Measurements from ENCODE around the gene IL17D.
"Not testable (repeated sequence)": the region's sequence is repeated elsewhere in the genome, so short reads cannot be mapped to it uniquely, and the experiment has no call there.

IL17D gene

GRCh38 chr13:20721058-20721453, 17.6 kb downstream of the IL17D start:
- FAIRE-seq, result no peak

GRCh38 chr13:20721454-20722357, 18.2 kb downstream of the IL17D start:
- no peak for FAIRE-seq

GRCh38 chr13:20727856-20728255, 24.4 kb downstream of the IL17D start:
- FAIRE-seq, result no peak

- no peak for FAIRE-seq
These were observed 25.2 kb downstream of the IL17D start for GRCh38 chr13:20728579-20729311.

- no peak for FAIRE-seq
These were observed 26.4 kb downstream of the IL17D start for GRCh38 chr13:20729633-20730585.

- no peak for FAIRE-seq
These were observed 35.1 kb downstream of the IL17D start for GRCh38 chr13:20738616-20739015.

- FAIRE-seq, result no peak
These were observed 36.5 kb downstream of the IL17D start for GRCh38 chr13:20740021-20740420.

- FAIRE-seq, result not testable (repeated sequence)
These were observed 40.4 kb downstream of the IL17D start for GRCh38 chr13:20743830-20744404.

- FAIRE-seq, result no peak
These were observed 45.9 kb downstream of the IL17D start for GRCh38 chr13:20749377-20749776.

- no peak for FAIRE-seq
These were observed 50.5 kb downstream of the IL17D start for GRCh38 chr13:20754009-20754408.

- FAIRE-seq, result no peak
These were observed 57.4 kb downstream of the IL17D start for GRCh38 chr13:20760872-20761271.

GRCh38 chr13:20767309-20767943, 63.9 kb downstream of the IL17D start:
- FAIRE-seq, result no peak

- no peak for FAIRE-seq
These were observed 65.6 kb downstream of the IL17D start for GRCh38 chr13:20769091-20769490.

GRCh38 chr13:20769834-20770233, 66.3 kb downstream of the IL17D start:
- FAIRE-seq, result no peak

All from colon (tissue), 2 donors.